A673 (cell line): ENCODE data around the gene SSBP2.

Source experiments
- CTCF ChIP-seq: fragments of 300-800, 200-600 bp; sonication (generic); conservative IDR thresholded peaks from 2 replicates; pipeline ENCODE4 v1.5.1; 2017; ENCODE audit warnings: low read depth, mild to moderate bottlenecking, antibody characterized with exemption, low read length, moderate library complexity, mixed read lengths
- EZH2 ChIP-seq: fragments of 200-600 bp; sonication (generic); IDR thresholded peaks from 2 replicates; pipeline ENCODE4 v1.6.1; 2017; ENCODE audit warnings: borderline replicate concordance, low read depth, mild to moderate bottlenecking, mixed read lengths, antibody characterized with exemption, low read length; ENCODE audit not compliant: poor library complexity, severe bottlenecking

- TF ChIP-seq EZH2 (no peak), CTCF (no peak)
Observed at GRCh38 chr5:81767938-81768337, 17.0 kb upstream of the SSBP2 start.
